DMS79 (cell line): ENCODE results near the gene LGALS1.
A peak's percentile ranks its signal among the peaks of the same experiment; 100 is the strongest.

Experiments used
- DNase-seq: peaks from one replicate; lab custom pipeline; 2025; lab: John Stamatoyannopoulos, UW

The LGALS1 gene

DNA sequence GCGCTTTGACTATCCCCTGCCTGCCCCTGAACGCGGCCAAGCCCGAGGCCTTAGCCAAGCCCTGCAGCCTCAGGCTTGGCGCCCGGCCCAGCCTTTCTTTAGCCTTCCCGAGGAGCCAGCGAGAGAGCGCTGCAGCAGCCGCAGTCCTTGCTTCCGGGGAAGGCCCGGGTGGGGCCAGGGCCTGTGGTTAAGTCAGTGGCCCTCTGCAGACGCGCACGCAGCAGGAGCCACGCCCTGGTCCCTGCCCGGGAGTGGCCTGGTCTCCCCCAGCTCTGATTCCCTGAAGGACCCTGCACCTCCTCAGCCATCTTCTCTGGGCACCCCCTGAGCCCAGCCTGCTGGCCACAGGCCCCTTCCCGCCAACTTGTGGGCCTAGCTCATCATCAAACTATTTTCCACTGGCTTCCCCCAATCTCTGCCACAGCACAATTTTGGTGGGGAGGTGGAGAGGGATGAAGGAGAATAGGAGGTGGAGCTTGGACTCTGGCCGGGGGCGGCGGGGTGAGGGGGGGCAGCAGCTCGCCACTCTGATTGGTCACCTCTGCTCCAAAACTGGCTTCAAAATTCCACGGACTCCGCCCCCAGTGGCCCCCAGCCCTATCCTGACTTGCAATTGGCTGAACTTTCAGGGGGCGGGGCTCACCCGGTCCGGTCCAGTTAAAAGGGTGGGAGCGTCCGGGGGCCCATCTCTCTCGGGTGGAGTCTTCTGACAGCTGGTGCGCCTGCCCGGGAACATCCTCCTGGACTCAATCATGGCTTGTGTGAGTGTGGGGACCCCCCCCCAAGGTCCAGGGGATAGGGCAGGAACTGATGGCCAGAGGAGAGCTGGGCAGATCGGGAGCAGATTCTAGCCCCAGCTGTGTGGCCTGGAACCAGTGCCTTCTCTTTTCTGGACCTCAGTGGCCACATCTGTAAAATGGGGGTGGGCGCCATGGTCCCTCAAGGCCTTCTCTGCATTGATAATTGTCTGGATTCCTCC is at the start of gene LGALS1:
Gene LGALS1 (plus strand): TSS at position 686 of the 979 bp plus-strand sequence. CDS start 67 bp downstream, at position 753.
- peak; percentile 58 for DNase-seq

DNA sequence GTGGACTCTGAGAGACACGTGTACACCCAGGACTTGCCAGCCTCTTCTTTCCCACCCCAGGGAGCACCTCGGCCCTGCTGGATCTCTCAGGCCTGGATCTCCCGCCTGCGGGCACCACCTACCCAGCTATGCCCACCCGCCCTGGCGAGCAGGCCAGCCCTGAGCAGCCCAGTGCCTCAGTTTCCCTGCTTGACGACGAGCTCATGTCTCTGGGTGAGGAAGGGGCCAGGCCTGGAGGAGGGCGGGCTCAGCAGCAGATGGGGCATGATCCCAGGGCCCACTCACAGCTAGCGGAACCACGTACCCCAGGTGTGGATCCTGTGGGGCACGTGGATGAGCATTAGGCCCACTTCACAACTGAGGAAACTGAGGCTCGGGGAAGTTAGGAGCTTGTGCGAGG is 49.7 kb upstream of the LGALS1 start:
- DNase-seq = no peak

DNA sequence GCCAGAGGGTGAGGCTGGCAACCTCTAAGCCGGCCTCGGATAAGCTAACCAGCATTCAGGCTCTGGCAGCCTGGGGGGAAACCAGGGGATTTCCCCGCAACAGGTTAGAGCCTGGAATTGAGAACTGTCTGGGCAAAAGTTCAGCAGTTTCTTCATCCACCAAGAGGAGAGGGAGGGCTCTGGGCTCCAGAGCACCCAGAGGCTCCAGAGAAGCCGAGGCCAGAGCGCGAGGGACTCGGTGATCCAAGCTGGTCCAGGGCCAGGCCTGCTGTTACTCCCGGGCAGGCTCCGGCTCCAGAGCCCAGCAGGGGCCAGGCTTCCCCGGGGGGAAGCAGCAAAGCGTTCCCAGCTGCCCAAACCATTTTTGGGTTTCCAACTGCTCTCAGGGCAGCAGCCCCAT is 49.3 kb upstream of the LGALS1 start:
- DNase-seq = no peak

DNA sequence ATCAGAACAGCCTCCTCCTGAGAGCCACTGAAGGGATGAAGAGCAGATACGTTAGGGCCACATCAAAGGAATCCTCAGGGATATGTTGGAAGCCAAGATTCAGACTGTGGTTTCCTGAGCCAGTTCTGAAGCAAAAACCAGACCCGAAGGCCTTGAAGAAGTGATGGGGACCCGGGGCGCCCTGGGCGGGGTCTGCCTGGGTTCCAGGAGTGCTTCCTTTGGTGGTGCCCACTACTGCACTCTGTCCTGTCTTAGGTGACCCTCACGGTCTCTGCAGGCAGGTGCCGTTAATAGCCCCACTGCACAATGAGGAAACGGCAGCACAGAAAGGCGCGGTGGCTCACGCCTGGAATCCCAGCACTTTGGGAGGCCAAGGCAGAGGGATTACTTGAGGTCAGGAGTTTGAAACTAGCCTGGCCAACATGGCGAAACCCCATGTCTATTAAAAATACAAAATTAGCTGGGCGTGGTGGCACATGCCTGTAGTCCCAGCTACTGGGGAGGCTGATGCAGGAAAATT is 48.8 kb upstream of the LGALS1 start:
- DNase-seq = no peak

DNA sequence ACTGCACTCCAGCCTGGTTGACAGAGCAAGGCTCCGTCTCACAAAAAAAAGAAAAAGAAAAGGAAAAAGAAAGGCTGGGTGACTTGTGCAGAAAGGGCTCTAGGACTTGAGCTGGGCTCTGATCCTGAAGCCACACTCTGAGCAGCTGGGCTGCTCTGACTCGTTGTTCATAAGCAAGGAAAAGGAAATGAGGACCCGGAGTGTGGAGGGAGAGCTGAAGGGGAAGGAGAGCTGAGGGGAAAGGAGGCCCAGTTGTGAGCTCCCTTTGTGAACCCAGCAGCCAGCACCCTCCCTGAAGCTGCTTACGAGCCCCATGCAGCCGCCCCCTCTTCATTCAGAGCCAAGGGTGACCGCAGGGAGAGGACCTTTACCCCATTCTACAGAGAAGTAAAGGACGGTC is 48.3 kb upstream of the LGALS1 start:
- DNase-seq = no peak

DNA sequence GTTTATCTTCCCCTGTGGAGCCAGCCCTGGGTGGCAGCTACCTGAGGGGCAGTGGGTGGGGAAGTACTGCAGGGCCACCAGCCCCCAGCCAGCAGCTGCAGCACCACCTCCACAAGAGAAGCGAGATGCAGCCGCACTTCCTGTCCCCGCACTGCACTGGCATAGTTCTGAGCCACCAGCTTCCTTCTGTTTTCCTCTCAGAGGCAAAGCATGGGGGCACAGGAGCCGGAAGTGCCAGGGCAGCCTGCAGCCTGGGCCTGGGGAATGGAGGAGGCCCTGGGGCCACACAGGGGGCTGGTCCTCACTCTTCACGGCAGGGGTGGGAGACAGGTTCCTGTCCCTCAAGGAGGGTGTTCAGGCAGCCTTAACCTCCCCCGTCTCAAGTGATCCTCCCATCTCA is 47.9 kb upstream of the LGALS1 start:
- DNase-seq = no peak

DNA sequence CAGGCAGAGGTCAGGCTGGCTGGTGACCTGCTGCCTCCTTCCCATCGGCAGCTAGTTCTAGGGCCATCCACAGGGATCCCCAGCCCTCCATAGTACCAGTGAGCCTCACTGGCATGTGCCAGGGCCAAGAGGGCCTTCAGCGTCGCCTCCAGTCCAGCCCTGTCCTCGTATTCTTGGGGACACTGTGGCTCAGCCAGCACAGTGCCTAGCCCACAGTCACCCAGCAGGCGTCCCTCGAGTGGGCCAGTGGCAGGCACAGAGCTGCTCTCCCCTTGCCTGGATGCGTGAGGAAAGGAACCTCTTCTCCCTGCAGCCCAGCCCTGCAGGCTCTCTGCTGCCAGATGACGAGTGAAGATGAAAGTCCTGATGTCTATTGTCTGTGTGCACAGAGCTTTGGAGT is 46.6 kb upstream of the LGALS1 start:
- no peak for DNase-seq

DNA sequence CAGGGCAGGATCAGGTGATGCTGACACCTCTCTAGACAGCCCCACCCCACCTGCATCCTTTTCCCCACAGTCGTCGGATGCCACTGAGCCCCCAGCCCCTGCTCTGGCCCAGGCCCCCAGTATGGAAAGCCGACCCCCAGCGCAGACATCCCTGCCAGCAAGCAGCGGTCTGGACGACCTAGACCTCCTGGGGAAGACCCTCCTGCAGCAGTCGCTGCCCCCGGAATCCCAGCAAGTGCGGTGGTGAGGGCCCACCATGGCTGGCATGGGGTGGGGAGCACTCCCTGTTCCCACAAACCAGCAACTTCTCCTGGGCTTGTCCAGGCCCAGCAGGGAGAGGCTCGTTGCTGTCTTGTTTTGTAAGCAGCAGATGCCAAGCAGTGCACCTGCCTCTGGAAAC is 45.5 kb upstream of the LGALS1 start:
- DNase-seq = no peak

DNA sequence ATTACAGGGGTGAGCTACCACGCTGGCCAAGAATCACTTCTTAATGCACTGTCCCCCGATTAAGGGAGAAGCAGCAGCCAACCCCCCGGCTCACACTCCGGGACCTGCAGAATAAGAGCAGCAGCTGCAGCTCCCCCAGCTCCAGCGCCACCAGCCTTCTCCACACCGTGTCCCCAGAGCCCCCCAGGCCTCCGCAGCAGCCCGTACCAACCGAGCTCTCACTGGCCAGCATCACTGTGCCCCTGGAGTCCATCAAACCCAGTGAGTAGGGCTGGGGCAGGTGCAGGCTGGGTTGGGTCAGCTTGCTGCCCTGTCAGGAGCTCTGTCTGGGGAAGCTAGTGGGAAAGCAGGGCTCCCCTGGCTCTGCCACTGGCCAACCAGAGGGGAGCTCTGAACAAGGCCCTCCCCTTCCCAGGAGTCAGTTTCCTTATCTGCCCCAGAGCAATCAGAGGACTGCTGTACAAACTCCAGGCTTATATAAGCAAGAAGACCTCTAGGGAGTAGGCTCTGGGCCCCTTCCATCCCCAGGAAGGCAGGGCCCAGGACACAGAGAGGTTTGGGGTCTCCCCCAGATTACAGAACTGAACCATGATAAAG is 44.5 kb upstream of the LGALS1 start:
- no peak for DNase-seq

DNA sequence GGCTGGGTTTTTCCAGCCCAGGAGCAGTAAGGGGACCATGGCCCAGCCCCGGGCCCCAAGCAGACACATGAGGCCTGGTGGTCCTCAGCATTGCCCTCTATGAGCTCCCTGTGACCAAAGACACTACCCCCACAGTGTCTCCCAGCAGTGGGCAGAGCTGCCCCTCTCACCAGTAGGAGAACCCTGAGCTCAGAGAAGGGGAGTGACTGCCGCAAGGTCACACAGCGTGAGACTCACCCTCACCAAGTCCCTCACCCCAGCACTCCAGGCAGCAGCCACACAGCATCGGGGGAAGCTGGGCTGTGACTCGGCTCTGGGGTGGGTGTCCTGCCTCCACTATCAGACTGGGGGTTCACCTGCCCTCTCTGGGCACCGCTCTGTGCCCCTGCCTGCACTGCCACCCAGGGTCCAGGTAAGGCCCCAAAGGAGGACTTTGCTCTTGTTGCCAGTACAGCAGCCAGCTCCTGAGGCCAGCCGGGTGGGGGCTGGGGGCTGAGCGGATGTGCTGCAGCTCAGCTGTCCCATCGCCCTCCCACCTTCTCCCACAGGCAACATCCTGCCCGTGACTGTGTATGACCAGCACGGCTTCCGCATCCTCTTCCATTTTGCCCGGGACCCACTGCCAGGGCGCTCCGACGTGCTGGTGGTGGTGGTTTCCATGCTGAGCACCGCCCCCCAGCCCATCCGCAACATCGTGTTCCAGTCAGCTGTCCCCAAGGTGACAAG is 43.8 kb upstream of the LGALS1 start:
- DNase-seq = no peak

DNA sequence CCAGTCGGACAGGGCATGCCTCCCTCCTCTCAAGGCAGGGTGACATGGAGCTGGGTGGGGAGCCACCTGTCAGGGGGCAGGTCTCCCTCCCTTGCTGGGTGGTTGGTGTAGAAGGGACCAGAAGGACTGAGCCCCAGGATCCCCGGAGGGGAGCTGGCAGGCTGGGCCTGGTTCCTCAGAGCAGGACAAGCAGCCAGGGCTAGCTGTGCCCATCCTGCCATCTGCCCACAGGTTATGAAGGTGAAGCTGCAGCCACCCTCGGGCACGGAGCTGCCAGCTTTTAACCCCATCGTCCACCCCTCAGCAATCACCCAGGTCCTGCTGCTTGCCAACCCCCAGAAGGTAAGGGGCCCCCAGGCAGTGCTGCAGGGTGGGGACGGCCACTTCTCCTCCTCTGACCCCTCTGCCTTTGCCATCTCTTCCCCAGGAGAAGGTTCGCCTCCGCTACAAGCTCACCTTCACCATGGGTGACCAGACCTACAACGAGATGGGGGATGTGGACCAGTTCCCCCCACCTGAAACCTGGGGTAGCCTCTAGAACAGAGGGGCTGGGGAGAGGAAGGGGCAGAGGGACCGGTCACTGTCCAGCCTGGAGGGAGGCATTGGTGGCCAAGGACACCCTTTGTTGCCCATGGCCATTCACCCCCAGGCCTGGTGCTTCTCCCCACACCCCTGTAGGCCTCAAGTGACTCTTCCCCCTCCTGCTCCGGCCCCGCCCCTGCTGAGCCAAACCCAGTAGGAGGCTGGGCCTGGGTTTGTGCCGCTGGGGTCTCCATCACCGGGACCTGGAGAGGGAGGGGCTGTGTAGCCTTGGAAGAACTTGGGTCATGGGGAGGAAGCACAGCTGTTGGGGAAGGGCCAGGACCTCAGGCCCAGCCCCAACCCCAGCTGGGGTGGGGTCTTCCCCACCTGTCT is 43.0 kb upstream of the LGALS1 start:
- DNase-seq = no peak

DNA sequence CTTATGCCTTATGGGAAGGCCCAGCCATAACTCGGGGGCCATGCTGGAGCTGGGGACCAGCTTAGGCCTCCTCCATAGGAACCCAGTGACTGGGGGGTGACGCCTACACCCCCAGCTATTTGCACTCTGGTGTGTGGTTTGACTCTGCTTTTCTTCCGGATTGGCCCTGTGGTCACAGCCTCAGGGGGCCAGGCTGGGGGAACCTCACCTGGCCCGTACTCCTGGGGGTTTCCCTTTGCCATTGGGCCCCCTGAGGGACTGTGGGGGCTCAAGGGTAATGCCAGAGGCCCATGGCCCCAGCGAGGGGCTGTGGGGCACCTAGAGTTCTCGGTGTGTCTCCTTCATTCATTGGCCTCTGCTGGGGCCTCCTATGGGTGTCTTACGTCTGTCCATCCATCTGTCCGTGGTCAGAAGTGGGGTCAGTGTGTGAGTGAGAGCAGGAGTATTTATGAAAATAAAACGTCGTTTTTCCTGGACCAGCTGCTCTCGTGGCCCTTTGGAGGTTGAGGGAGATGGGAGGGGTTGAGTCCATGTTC is 42.3 kb upstream of the LGALS1 start:
- no peak for DNase-seq

DNA sequence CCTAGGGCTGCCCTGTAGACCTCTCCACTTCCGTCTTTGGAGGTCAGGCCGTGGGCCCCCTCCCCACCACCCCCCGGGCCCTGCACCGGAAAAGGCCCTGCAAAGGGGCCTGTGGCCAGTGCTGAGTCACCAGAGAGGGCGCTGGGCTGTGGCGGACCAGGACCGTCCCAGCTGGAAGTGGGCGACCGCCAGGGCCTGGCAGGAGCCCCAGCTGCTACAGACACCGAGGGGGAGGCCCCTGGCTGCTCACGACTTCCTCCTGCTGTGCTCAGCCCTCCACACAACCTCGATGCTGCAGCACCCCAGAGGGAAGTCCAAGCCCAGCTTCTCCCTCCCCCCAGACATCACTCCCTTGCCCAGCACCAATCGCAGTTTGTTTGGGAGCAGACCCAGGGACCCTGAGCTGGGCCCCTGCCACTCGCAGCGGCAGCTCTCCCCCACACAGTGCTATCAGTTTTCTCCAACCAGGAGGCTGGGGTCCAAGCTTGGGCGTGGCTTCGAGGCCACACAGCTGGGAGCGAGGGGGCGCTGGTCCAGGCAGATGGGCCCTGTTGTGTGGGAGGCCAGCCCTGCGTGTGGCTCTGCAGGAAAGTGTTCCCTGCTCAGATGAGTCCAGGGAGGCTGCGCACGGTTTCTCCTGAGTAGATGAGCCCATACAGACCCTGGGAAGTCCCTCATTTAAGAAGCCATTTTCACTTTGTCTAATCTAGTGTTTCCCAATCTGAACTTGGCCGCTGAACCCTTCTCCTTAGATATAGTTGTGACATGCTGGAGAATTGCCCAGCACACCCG is 41.6 kb upstream of the LGALS1 start:
- no peak for DNase-seq

DNA sequence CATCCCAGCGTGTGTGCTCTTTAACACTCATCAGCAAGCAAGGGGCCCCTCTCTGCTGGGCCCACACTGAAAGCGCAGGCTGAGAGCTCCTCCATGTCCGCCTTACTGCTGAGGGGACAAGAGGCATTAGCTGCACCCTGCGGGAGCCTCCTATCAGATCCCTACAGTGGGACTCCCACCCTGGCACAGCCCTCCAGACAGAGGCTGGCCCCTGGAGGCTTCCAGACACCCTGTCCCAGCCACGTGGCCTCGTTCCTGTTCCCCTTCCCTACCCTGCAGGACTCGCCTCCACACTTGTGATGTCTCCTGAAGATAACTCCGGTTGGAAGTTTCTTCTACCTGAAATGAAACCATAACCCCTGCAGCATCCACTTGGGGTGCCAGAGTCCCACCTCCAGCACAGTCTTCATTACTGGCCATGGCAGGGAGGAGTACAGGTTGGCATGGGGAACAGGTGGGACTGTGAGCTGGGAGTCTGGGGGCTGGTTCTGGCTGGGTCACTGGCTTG is 41.0 kb upstream of the LGALS1 start:
- DNase-seq = no peak

DNA sequence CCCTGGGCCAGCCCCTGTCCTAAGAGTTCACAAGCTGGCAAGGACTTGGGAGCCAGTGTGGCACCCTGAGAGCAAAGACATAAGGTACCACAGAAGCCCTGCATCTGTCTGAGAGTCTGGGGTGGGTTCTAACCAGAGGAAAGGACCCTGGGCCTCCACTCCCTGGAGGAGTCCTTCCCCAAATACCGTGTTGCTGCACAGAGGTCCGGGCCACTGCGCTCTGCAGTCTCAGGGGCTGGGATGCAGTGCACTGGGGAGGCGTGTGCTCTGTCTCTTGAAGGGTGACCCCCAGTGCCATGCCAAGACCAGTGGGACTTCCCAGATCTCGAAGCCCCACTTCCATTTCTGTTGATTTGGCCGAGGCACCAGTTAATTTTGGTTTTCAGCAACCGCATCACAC is 40.3 kb upstream of the LGALS1 start:
- DNase-seq = no peak

DNA sequence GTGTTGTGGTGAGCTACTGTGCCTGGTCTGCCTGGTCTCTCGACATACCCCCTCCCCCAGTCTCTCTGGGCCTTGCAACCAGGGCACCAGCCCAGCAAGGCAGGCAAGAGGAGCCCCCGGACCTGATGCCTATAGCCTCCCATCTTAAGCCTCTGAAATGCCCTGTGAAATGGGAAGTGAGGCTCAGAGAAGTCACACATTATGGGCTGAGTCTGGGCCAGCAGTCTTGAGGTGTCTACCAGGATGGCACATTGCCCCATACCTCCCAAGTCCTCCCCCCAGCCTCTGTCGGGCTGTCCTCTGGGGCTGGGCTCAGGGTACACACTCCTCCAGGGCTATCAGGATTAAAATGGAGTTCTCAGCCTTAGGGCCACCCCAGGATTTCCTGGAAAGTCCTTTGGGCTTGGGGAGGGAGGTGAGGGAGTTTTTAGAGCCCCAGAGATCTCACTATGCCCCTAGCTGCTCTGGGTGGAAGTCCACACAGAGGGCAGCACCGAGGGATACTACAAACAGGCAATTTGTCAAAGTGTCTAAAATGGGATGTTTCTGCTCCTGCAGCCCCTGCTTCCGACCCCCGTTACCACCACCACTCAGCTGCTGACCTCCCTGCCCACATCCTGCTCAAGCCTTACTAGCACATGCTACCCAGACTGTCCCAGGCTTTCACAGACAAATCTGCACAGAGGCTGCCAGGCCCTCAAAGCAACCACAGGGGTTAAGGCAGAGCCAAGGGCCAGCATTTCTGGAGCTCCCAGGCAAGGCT is 39.1 kb upstream of the LGALS1 start:
- no peak for DNase-seq

DNA sequence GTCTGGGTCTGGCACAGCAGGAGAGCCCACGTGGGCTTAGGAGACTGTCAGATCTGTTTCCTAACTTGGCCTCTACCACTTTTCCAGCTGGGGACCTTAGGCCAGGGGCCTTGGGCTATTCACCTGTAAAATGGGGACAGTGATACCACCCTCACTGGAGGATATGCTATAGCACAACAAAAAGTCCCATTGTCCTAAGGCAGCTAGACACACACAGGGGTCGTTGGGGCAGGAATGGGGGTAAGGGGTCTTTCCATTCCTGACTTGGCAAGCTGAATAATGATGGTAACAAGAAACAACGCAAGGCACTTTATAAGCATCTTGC is 38.5 kb upstream of the LGALS1 start:
- DNase-seq = no peak

DNA sequence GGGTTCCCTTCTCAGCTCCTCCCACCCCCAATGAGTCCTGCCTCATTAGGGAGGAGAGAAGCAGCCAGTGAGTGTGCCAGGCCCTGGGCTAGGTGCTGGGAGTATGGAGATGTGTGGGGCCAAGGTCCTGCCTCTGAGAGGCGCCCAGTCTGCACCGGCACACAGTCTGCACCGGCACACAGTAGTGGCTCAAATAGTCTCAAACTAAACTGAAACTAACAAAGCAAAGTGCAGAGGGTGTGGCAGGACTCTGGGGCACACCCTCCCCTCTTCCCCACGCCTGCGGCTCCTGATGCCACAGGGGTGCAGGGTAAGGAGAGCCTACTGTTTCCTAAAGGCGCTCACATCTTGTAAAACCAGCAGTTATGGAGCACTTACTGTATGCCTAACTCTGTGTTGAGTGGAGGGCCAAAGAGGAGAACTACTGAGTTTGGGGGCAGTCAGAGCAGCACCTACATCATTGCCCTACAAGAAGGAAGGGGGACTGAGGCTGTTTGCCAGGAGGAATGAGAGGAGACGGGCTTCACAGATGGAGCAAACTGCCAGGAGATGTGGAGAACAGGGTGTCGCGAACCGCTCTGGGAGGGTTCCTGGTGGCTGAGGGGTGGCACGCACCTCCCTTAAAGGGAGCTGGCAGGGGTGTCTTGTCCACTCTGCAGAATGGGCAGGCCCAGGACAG is 36.9 kb upstream of the LGALS1 start:
- DNase-seq = no peak
